22Rv1 (cell line): Measurements from ENCODE around the gene EHMT1.
"Not testable (repeated sequence)": the region's sequence is repeated elsewhere in the genome, so short reads cannot be mapped to it uniquely, and the experiment has no call there.

Source experiments
- H3K27ac ChIP-seq: fragments of 450-650 bp; 2 replicates; pipeline ENCODE4 v1.5.1; 2017
- CTCF ChIP-seq: fragments of 450-650 bp; IDR thresholded peaks from 2 replicates; pipeline ENCODE4 v1.5.1; 2017; ENCODE audit warnings: mild to moderate bottlenecking
- ZFX ChIP-seq: fragments of 450-650 bp; IDR thresholded peaks from 2 replicates; pipeline ENCODE4 v1.6.1; 2017; ENCODE audit warnings: antibody characterized with exemption, borderline replicate concordance

Gene EHMT1

GRCh38 chr9:137731216-137731946 is 112.6 kb downstream of the EHMT1 start:
- no peak for TF ChIP-seq ZFX
- TF ChIP-seq CTCF = no peak
- H3K27ac ChIP-seq = no peak overlapping the region

GRCh38 chr9:137731947-137732813 is 113.4 kb downstream of the EHMT1 start:
- TF ChIP-seq ZFX (no peak), CTCF (no peak)
- no peak overlapping the region for H3K27ac ChIP-seq

GRCh38 chr9:137733429-137733828 is 114.6 kb downstream of the EHMT1 start:
- H3K27ac ChIP-seq = no peak overlapping the region
- TF ChIP-seq ZFX (no peak), CTCF (no peak)

GRCh38 chr9:137734181-137734580 is 115.4 kb downstream of the EHMT1 start:
- no peak for TF ChIP-seq CTCF
- no peak for TF ChIP-seq ZFX

GRCh38 chr9:137738182-137738696 is 119.4 kb downstream of the EHMT1 start:
- H3K27ac ChIP-seq = not testable (repeated sequence)

More at GRCh38 chr9:137734181-137734580, 115.4 kb downstream of the EHMT1 start:
- H3K27ac ChIP-seq = no peak overlapping the region

GRCh38 chr9:137738703-137739102 is 119.9 kb downstream of the EHMT1 start:
- no peak for TF ChIP-seq ZFX
- TF ChIP-seq CTCF = no peak
- H3K27ac ChIP-seq = no peak overlapping the region

- no peak overlapping the region for H3K27ac ChIP-seq
- no peak for TF ChIP-seq ZFX
- no peak for TF ChIP-seq CTCF
Measured at GRCh38 chr9:137739371-137740309, 120.8 kb downstream of the EHMT1 start.
